Measurements from ENCODE around the gene NOTCH1. TPM values are rescaled to one million over a fixed set of nuclear protein-coding genes. Genes with fewer than 3 reads are reported as not detected.

NOTCH1 gene
- total RNA-seq, 1 experiment from 2014 or later = 39.2 TPM

GRCh38 chr9:136482793-136483588, 62.9 kb downstream of the NOTCH1 start, which contains the start of gene SEC16A:
TSS of gene SEC16A (minus strand) at chr9:136483040. CDS start at chr9:136477615, 5,425 bp downstream.
- H3K36me3 ChIP-seq (ENCODE audit: low read depth) = 0 out of 2 replicates have a peak, but pooled peaks cover 3% of the 10 kb centered on the region
- CTCF ChIA-PET = interaction anchor here (0.6 to 3.1 kb wide), 2 partner anchors 142 to 204 kb away, joined by 3 to 19 read pairs; partner anchors contain the start of gene AGPAT2
- no peaks in the 10 kb centered on the region for H3K9me3 ChIP-seq (ENCODE audit: insufficient read depth, low read depth)
- no TSS peak for BruUV-seq (replicated peaks)
- peaks cover 60% of the 10 kb centered on the region for H3K79me2 ChIP-seq (ENCODE audit: low read depth)
- peaks cover 52% of the 10 kb centered on the region for H4K20me1 ChIP-seq (ENCODE audit: insufficient read depth)
- H3F3A ChIP-seq (ENCODE audit: insufficient read depth, low read depth) = peaks cover 19% of the 10 kb centered on the region; the same call in 1 of the 2 replicates
- no peaks in the 10 kb centered on the region for H3K9me2 ChIP-seq (ENCODE audit: insufficient read depth)
- peaks cover 15% of the 10 kb centered on the region for H3K4me1 ChIP-seq (replicated peaks; ENCODE audit: insufficient read depth)
- POLR2A ChIA-PET (ENCODE audit: unreplicated experiment) = interaction anchor here (0.7 to 1.0 kb wide), 3 partner anchors 120 to 299 kb away, joined by 3 to 6 read pairs (median 6); partner anchors contain the start of gene DNLZ
- TF ChIP-seq CTCF (conservative IDR thresholded peaks at IDR 0.05) (no peak), EZH2 (IDR thresholded peaks at IDR 0.05; ENCODE audit: low read depth) (no peak)
- intact Hi-C loops (cut with micrococcal nuclease; ENCODE audit: unreplicated experiment) = loop anchor here (5.0 to 10.0 kb wide), 3 partner anchors 138 to 366 kb away; partner anchors contain the start of genes CCDC183, TMEM141 and TMEM250
- H3K27ac ChIP-seq = peak within 1 kb of the TSS; percentile 97
- H3K4me3 ChIP-seq = peak within 1 kb of the TSS; percentile 96
- peak; percentile 80 to 99 for DNase-seq
- H3K27me3 ChIP-seq (ENCODE audit: insufficient read depth, low read depth) = no peaks in the 10 kb centered on the region
- peak within 1 kb of the TSS; percentile 92 for H3K4me2 ChIP-seq
- H2AFZ ChIP-seq = peak within 1 kb of the TSS; percentile 87

GRCh38 chr9:136482046-136482792, 63.6 kb downstream of the NOTCH1 start:
- ChIA-PET POLR2A (ENCODE audit: unreplicated experiment) (no interaction called here), CTCF (no interaction called here)
- Histone ChIP-seq H3K9me2 (ENCODE audit: insufficient read depth) (no peaks in the 10 kb centered on the region), H3K9me3 (ENCODE audit: insufficient read depth, low read depth) (no peaks in the 10 kb centered on the region), H3K27ac (peak overlapping the region; percentile 85), H4K20me1 (ENCODE audit: insufficient read depth) (peaks cover 60% of the 10 kb centered on the region), H3K27me3 (ENCODE audit: insufficient read depth, low read depth) (no peaks in the 10 kb centered on the region), H3K36me3 (ENCODE audit: low read depth) (peaks cover 10% of the 10 kb centered on the region; the same call in 1 of the 2 replicates), H3K4me1 (replicated peaks; ENCODE audit: insufficient read depth) (peaks cover 15% of the 10 kb centered on the region), H3K4me3 (peak overlapping the region; percentile 92), H3K79me2 (ENCODE audit: low read depth) (peaks cover 68% of the 10 kb centered on the region), H3F3A (ENCODE audit: insufficient read depth, low read depth) (peaks cover 19% of the 10 kb centered on the region; the same call in 1 of the 2 replicates), H2AFZ (peak overlapping the region; percentile 76), H3K4me2 (peak overlapping the region; percentile 92)
- intact Hi-C loops (cut with micrococcal nuclease; ENCODE audit: unreplicated experiment) = loop anchor here (5.0 to 10.0 kb wide), 3 partner anchors 137 to 365 kb away; partner anchors contain the start of genes CCDC183, TMEM141 and TMEM250
- TSS peak; percentile 68 for BruUV-seq (replicated peaks)
- TF ChIP-seq CTCF (conservative IDR thresholded peaks at IDR 0.05) (no peak), EZH2 (IDR thresholded peaks at IDR 0.05; ENCODE audit: low read depth) (no peak)
- peak in 1 of 2 experiments; percentile 17 for DNase-seq

GRCh38 chr9:136481558-136481957, 64.3 kb downstream of the NOTCH1 start:
- Histone ChIP-seq H3K27ac (no peak overlapping the region), H3K79me2 (ENCODE audit: low read depth) (peaks cover 70% of the 10 kb centered on the region), H4K20me1 (ENCODE audit: insufficient read depth) (peaks cover 67% of the 10 kb centered on the region), H3F3A (ENCODE audit: insufficient read depth, low read depth) (peaks cover 19% of the 10 kb centered on the region; the same call in 1 of the 2 replicates), H2AFZ (no peak overlapping the region), H3K4me2 (peak overlapping the region; percentile 92), H3K36me3 (ENCODE audit: low read depth) (peaks cover 15% of the 10 kb centered on the region; the same call in 1 of the 2 replicates), H3K9me2 (ENCODE audit: insufficient read depth) (no peaks in the 10 kb centered on the region), H3K4me1 (replicated peaks; ENCODE audit: insufficient read depth) (peaks cover 15% of the 10 kb centered on the region), H3K27me3 (ENCODE audit: insufficient read depth, low read depth) (no peaks in the 10 kb centered on the region), H3K4me3 (peak overlapping the region; percentile 92), H3K9me3 (ENCODE audit: insufficient read depth, low read depth) (no peaks in the 10 kb centered on the region)
- ChIA-PET CTCF (no interaction called here), POLR2A (ENCODE audit: unreplicated experiment) (interaction anchor here (0.7 kb wide), 1 partner anchor 38 kb away, joined by 3 read pairs; no protein-coding TSS in a partner anchor)
- BruUV-seq (replicated peaks) = no TSS peak
- no peak for DNase-seq
- intact Hi-C loops (cut with micrococcal nuclease; ENCODE audit: unreplicated experiment) = loop anchor here (5.0 to 10.0 kb wide), 3 partner anchors 137 to 364 kb away; partner anchors contain the start of genes CCDC183, TMEM141 and TMEM250
- TF ChIP-seq EZH2 (IDR thresholded peaks at IDR 0.05; ENCODE audit: low read depth) = no peak
- no peak for TF ChIP-seq CTCF (conservative IDR thresholded peaks at IDR 0.05)
